DND-41 (cell line): ENCODE data around the gene CALR.
"Not testable (repeated sequence)": the region's sequence is repeated elsewhere in the genome, so short reads cannot be mapped to it uniquely, and the experiment has no call there.

Source experiments
- CTCF ChIP-seq: IDR thresholded peaks from 2 replicates; pipeline ENCODE4 v1.5.1; 2012; ENCODE audit warnings: borderline replicate concordance, low read length, moderate library complexity, mild to moderate bottlenecking; ENCODE audit not compliant: poor library complexity, severe bottlenecking; ENCODE audit errors: extremely low read depth
- EZH2 ChIP-seq: IDR thresholded peaks from 3 replicates; pipeline ENCODE4 v1.6.1; 2012; ENCODE audit warnings: borderline replicate concordance, low read depth, mild to moderate bottlenecking, moderate library complexity, low read length, inconsistent platforms; ENCODE audit not compliant: severe bottlenecking

GRCh38 chr19:12952050-12952449 lies 13.6 kb downstream of the CALR start:
- not testable (repeated sequence) for TF ChIP-seq CTCF, EZH2
